Ovary (tissue), 9 donors: ENCODE data around the gene ARFGAP3. TPM values are rescaled to one million over a fixed set of nuclear protein-coding genes. Genes with fewer than 3 reads are reported as not detected.

ENCODE experiments used
- DNase-seq, 5 donors: peaks; one replicate each; pipeline ENCODE4 v3.0.0-alpha.2; 2019 to 2020
- H3K27ac ChIP-seq, 2 donors: fragments of 200-600 bp; one replicate each; pipeline versions ENCODE4 v1.5.1 to v1.8.0; 2019 to 2022
- H3K27me3 ChIP-seq: fragments of 200-600 bp; one replicate; pipeline ENCODE4 v1.8.0; 2022
- H3K36me3 ChIP-seq: fragments of 200-600 bp; sonication (generic); one replicate; pipeline ENCODE4 v1.5.1; 2019
- H3K4me1 ChIP-seq: one replicate; pipeline ENCODE4 v1.8.1; 2013; ENCODE audit warnings: mild to moderate bottlenecking, moderate library complexity; ENCODE audit not compliant: insufficient read depth
- H3K4me3 ChIP-seq: fragments of 200-600 bp; sonication (generic); one replicate; pipeline ENCODE4 v1.5.1; 2017
- H3K9me3 ChIP-seq, 2 donors: fragments of 200-600 bp in 1 of 2; sonication (generic) in 1 of 2; one replicate each; pipeline versions ENCODE4 v1.5.1 to v1.8.1; 2013 to 2019; ENCODE audit warnings: mild to moderate bottlenecking in 1 of 2, moderate library complexity in 1 of 2
- EP300 ChIP-seq: sonication (generic); formaldehyde crosslinking; IDR thresholded peaks from one replicate; pipeline ENCODE4 v1.6.1; 2017; ENCODE audit warnings: antibody characterized with exemption
- POLR2A ChIP-seq: fragments of 450-650 bp; IDR thresholded peaks from one replicate; pipeline ENCODE4 v1.6.1; 2017; ENCODE audit warnings: antibody characterized with exemption, mild to moderate bottlenecking, moderate library complexity
- WGBS, 3 donors: extraction: QIAGEN DNeasy Blood & Tissue Kit in 1 of 3; methylation state at CpG; one replicate each; pipeline versions ENCODE4 v1.1.5 to v1.1.7; 2013 to 2017; 5-methylcytosine and 5-hydroxymethylcytosine counted together
- intact Hi-C, 4 donors: fragments of 100-400 bp; cut with DNase I; formaldehyde crosslinking; loops; one replicate each; pipeline versions ENCODE4 v1.11.0 to v1.15.1; 2022 to 2023
- polyA plus RNA-seq, 2 donors: library from polyadenylated mRNA; stranded (reverse); fragments of 200-250 nt in 1 of 2; fragments of 350-450 nt in 1 of 2; fragmentation: Illumina TruSeq in 1 of 2; extraction: RNeasy Lipid Tissue Mini Kit (QIAGEN cat#74804) in 1 of 2; gene quantifications; one replicate each; pipeline ENCODE4 v1.2.3, GENCODE V29; 2013 to 2014
- total RNA-seq, 7 donors: library from RNA; depleted of rRNA in 2 of 7; stranded (reverse); fragments of >200 nt in 2 of 7; fragmentation: NEBNext Ultra II Directional in 3 of 7; extraction: Animal tissue kit (Norgen Biotek cat#: 25700) in 3 of 7; gene quantifications; one replicate each; pipeline versions ENCODE4 v1.1.0 to v1.2.4, GENCODE V29; 2016 to 2023
- TF ChIP-seq, protein P1 (sequence below), 3 donors: fragments of 450-650 bp in 2 of 3; fragments of 200-600 bp in 1 of 3; IDR thresholded peaks; one replicate each; pipeline versions ENCODE4 v1.5.1 to v1.8.0; 2016 to 2022; ENCODE audit warnings: antibody characterized with exemption in 3 of 3, mild to moderate bottlenecking in 1 of 3
- donor health status: DM: no; HTN: no; CAD: no; lungs with moderate emphysema.
- donor health status: DM: no; HTN: no; CAD: no.
- donor health status: Bipolar disorder and iron deficiency.
- donor health status: DM: yes; HTN: yes; CAD: no.
- donor health status: DM: no; HTN: no; CAD: no.
- donor health status: DM: yes; HTN: yes; CAD: no.

The ARFGAP3 gene
- total and polyA plus RNA-seq, 9 donors: 21.6 to 47.8 (median 39.2) TPM

DNA sequence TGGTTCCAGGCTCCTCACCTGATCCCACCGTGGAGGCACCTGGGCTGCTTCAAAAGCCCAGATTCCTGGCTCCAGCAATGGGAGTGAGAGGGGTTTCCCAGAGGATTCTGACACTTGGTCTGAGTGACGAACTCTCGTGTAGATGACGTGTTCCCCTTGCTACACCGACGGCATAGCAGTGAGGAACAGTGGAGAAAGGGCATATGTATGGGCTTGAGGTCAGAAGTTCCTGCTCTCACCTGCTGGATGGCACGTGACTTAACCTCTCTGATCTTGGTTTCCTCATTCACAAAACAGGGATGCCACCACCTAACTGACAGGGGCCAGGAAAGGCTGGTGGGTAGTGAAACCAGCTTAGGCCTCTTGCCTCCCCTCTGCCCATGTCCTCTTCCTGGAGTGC lies 30.0 kb upstream of the ARFGAP3 start:
- no peak for DNase-seq
- no peak overlapping the region for H3K4me3 ChIP-seq
- intact Hi-C loops: no loop called here
- no peaks in the 10 kb centered on the region for H3K36me3 ChIP-seq
- no peak overlapping the region for H3K27ac ChIP-seq
- TF ChIP-seq EP300: no peak
- WGBS, 3 donors: 81 to 90% (median 86%) methylated on average over 7 of the region's 7 CpGs
- H3K27me3 ChIP-seq: no peaks in the 10 kb centered on the region
- no peaks in the 10 kb centered on the region for H3K9me3 ChIP-seq
- H3K4me1 ChIP-seq: no peaks in the 10 kb centered on the region

DNA sequence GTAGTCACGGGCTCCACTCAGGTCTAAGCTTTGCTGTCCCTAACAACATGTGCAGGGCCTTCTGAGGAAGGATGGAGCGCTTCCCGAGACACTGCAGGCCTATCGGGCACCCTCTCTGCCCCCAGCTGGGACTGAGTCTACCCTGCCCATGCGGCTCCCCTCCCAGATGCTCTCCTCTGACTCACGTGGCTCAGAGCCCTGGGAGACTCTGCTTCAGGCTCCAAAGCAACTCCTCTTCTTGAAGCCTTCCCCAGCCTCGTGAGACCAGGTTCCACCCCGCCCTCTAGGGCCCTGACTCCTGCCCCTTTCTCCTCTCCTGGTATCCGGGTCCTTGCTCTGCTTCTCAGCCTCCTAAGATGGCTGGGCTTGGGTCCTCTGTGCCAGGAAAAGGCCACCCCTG lies 28.4 kb upstream of the ARFGAP3 start:
- no peak overlapping the region for H3K27ac ChIP-seq
- H3K27me3 ChIP-seq: no peaks in the 10 kb centered on the region
- WGBS, 3 donors: 69 to 80% (median 77%) methylated on average over 9 of the region's 9 CpGs
- DNase-seq: no peak
- H3K4me3 ChIP-seq: no peak overlapping the region
- no peak for TF ChIP-seq EP300
- no peak for TF ChIP-seq POLR2A
- TF ChIP-seq, protein P1, sequence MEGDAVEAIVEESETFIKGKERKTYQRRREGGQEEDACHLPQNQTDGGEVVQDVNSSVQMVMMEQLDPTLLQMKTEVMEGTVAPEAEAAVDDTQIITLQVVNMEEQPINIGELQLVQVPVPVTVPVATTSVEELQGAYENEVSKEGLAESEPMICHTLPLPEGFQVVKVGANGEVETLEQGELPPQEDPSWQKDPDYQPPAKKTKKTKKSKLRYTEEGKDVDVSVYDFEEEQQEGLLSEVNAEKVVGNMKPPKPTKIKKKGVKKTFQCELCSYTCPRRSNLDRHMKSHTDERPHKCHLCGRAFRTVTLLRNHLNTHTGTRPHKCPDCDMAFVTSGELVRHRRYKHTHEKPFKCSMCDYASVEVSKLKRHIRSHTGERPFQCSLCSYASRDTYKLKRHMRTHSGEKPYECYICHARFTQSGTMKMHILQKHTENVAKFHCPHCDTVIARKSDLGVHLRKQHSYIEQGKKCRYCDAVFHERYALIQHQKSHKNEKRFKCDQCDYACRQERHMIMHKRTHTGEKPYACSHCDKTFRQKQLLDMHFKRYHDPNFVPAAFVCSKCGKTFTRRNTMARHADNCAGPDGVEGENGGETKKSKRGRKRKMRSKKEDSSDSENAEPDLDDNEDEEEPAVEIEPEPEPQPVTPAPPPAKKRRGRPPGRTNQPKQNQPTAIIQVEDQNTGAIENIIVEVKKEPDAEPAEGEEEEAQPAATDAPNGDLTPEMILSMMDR (IDR thresholded peaks at IDR 0.05): no peak
- H3K9me3 ChIP-seq: no peaks in the 10 kb centered on the region
- intact Hi-C loops: no loop called here
- no peaks in the 10 kb centered on the region for H3K4me1 ChIP-seq
- no peaks in the 10 kb centered on the region for H3K36me3 ChIP-seq

GRCh38 chr22:42884616-42885375 lies 27.7 kb upstream of the ARFGAP3 start:
- Histone ChIP-seq H3K36me3 (no peaks in the 10 kb centered on the region), H3K27me3 (no peaks in the 10 kb centered on the region), H3K9me3 (no peaks in the 10 kb centered on the region), H3K4me1 (no peaks in the 10 kb centered on the region), H3K4me3 (no peak overlapping the region), H3K27ac (no peak overlapping the region)
- 75 to 79% (median 77%) methylated on average over 7 of the region's 7 CpGs for WGBS, 3 donors
- DNase-seq: no peak
- TF ChIP-seq POLR2A (no peak), EP300 (no peak)
- TF ChIP-seq, protein P1 (IDR thresholded peaks at IDR 0.05): no peak
- intact Hi-C loops: no loop called here

DNA sequence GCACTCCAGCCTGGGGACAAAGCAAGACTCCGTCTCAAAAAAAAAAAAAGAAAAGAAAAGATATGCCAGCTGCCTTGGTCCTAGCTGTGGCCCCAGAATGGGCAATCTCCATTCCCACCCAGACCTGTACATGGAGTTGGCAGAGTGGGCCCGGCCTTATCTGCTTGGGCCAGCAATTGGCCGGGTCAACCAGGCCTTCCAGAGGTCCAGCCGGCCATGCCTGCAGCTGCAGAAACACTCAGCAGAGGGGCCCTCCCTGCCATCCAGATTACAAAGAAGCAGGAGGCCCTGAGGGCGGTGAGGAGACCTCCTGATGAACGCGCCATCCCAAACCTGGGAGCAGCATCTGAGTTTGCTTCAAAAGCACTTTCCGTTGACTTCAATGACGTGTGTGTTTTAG lies 26.9 kb upstream of the ARFGAP3 start:
- no peaks in the 10 kb centered on the region for H3K4me1 ChIP-seq
- H3K9me3 ChIP-seq: no peaks in the 10 kb centered on the region
- no peaks in the 10 kb centered on the region for H3K27me3 ChIP-seq
- no peak overlapping the region for H3K4me3 ChIP-seq
- intact Hi-C loops: no loop called here
- DNase-seq: no peak
- no peak overlapping the region for H3K27ac ChIP-seq
- TF ChIP-seq POLR2A (no peak), EP300 (no peak)
- TF ChIP-seq, protein P1 (IDR thresholded peaks at IDR 0.05): no peak
- H3K36me3 ChIP-seq: no peaks in the 10 kb centered on the region
- WGBS, 3 donors: 90 to 92% (median 92%) methylated on average over 9 of the region's 9 CpGs

- H3K4me3 ChIP-seq: no peak overlapping the region
- intact Hi-C loops: no loop called here
- no peak for DNase-seq
- H3K9me3 ChIP-seq: no peaks in the 10 kb centered on the region
- H3K27ac ChIP-seq: no peak overlapping the region
- WGBS, 3 donors: 67 to 81% (median 72%) methylated on average over 8 of the region's 8 CpGs
- no peaks in the 10 kb centered on the region for H3K27me3 ChIP-seq
- H3K4me1 ChIP-seq: no peaks in the 10 kb centered on the region
- H3K36me3 ChIP-seq: no peaks in the 10 kb centered on the region
- TF ChIP-seq EP300 (no peak), POLR2A (no peak)
- TF ChIP-seq, protein P1 (IDR thresholded peaks at IDR 0.05): no peak
Observed at GRCh38 chr22:42883121-42883520, 26.0 kb upstream of the ARFGAP3 start.
